ENCODE results near the gene HCFC1. TPM values are rescaled to one million over a fixed set of nuclear protein-coding genes. Genes with fewer than 3 reads are reported as not detected.

The HCFC1 gene
- total and polyA plus RNA-seq, 9 of the 15 experiments (the other 6 are each of a cell fraction or from before 2014, with no cell fraction given), result 2.8 to 133 (median 17.1) TPM

GRCh38 chrX:153897899-153898298 is 73.7 kb downstream of the HCFC1 start (continued):
- peak; percentile 86 for TF ChIP-seq CHAMP1 (IDR thresholded peaks at IDR 0.05)
- no peak for TF ChIP-seq JUN (IDR thresholded peaks at IDR 0.05; ENCODE audit: borderline replicate concordance, low read depth, low read length)
- no peak for TF ChIP-seq JUN (CRISPR knock-in tag; IDR thresholded peaks at IDR 0.05; ENCODE audit: borderline replicate concordance)
- no peak for TF ChIP-seq ZNF79 (CRISPR knock-in tag; IDR thresholded peaks at IDR 0.05; ENCODE audit: low read depth)
- TF ChIP-seq MNT (conservative IDR thresholded peaks at IDR 0.05), result peak in 1 of 2 experiments; percentile 87; a peak in 3 of 4 replicates
- TF ChIP-seq FUS (optimal IDR thresholded peaks at IDR 0.05; ENCODE audit: low read depth, low read length), result no peak
- no peak for TF ChIP-seq KDM4B (IDR thresholded peaks at IDR 0.05; ENCODE audit: borderline replicate concordance in 2 of 2, low read depth in 1 of 2)
- no peak for TF ChIP-seq SIRT6 (IDR thresholded peaks at IDR 0.05; ENCODE audit: low read depth, low read length)
- TF ChIP-seq DLX4 (CRISPR knock-in tag; IDR thresholded peaks at IDR 0.05), result no peak
- TF ChIP-seq ESRRA (IDR thresholded peaks at IDR 0.05; ENCODE audit: borderline replicate concordance, low read depth), result 0 out of 2 replicates have a peak, but pooled peaks have one; percentile 25
- TF ChIP-seq FIP1L1 (IDR thresholded peaks at IDR 0.05; ENCODE audit: low read depth, low read length, poor library complexity, severe bottlenecking), result no peak
- peak; percentile 99 for TF ChIP-seq RCOR1 (IDR thresholded peaks at IDR 0.05; ENCODE audit: borderline replicate concordance in 1 of 2, low read depth in 2 of 2, low read length in 2 of 2)
- no peak for TF ChIP-seq HMBOX1 (IDR thresholded peaks at IDR 0.05)
- TF ChIP-seq HDAC8 (tag; IDR thresholded peaks at IDR 0.05), result no peak
- peak; percentile 76; the same call in 1 of the 2 replicates for TF ChIP-seq MYNN (IDR thresholded peaks at IDR 0.05)
- no peak for TF ChIP-seq MYNN (CRISPR knock-in tag; IDR thresholded peaks at IDR 0.05)
- no peak for TF ChIP-seq UBTF (IDR thresholded peaks at IDR 0.05; ENCODE audit: borderline replicate concordance in 1 of 2, low read depth in 2 of 2, low read length in 2 of 2)
- peak in 1 of 2 experiments; percentile 29; a peak in 1 of 4 replicates for TF ChIP-seq FOXA3 (CRISPR knock-in tag; conservative IDR thresholded peaks at IDR 0.05 in 1 of 2, IDR thresholded peaks at IDR 0.05 in 1 of 2)
- TF ChIP-seq NCOA4 (IDR thresholded peaks at IDR 0.05; ENCODE audit: partially characterized antibody), result peak; percentile 88
- no peak for TF ChIP-seq TAF15 (IDR thresholded peaks at IDR 0.05; ENCODE audit: low read depth, low read length)
- TF ChIP-seq C11orf30 (IDR thresholded peaks at IDR 0.05; ENCODE audit: low read depth), result no peak
